COLO829 (cell line): ENCODE data around the gene AGFG2.
"Not testable (repeated sequence)": the region's sequence is repeated elsewhere in the genome, so short reads cannot be mapped to it uniquely, and the experiment has no call there.

Source experiments
- DNase-seq: peaks from one replicate; pipeline ENCODE4 v3.0.0; 2012; ENCODE audit warnings: low spot score

Gene AGFG2

GRCh38 chr7:100521076-100521475 lies 17.9 kb upstream of the AGFG2 start:
- DNase-seq = no peak

GRCh38 chr7:100521909-100522593 lies 17.0 kb upstream of the AGFG2 start:
- DNase-seq = not testable (repeated sequence)

DNA sequence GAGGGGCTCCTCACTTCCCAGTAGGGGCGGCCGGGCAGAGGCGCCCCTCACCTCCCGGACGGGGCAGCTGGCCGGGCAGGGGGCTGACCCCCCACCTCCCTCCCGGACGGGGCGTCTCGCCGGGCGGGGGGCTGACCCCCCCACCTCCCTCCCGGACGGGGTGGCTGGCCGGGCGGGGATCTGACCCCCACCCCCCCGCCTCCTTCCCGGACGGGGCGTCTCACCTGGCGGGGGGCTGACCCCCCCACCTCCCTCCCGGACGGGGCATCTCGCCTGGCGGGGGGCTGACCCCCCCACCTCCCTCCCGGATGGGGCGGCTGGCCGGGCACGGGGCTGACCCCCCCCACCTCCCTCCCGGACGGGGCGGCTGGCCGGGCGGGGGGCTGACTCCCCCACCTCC lies 15.8 kb upstream of the AGFG2 start:
- not testable (repeated sequence) for DNase-seq

DNA sequence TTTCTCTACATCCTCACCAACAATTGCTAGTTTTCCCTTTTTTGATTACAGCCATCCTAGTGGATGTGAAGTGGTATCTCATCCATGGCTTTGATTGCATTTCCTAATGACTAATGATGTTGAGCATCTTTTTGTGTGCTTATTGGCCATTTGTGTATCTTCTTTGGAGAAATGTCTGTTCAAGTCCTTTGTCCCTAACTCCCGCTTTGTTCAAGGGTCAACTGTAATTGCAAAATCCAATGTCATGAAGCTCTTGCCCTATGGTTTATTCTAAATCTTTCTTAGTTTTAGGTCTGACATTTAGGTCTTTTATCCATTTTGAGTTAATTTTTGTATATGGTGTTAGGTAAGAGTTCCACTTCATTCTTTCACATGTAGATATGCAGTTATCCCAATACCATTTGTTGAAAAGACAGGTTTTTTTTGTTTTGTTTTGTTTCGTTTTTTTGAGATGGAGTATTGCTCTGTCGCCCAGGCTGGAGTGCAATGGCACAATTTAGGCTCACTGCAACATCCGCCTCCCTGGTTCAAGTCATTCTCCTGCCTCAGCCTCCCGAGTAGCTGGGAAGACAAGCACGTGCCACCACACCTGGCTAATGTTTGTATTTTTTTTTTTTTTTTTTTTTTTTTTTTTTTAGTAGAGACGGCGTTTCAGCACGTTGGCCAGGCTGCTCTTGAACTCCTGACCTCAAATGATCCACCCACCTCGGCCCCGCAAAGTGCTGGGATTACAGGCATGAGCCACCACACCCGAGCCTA lies 10.7 kb upstream of the AGFG2 start:
- DNase-seq = not testable (repeated sequence)

DNA sequence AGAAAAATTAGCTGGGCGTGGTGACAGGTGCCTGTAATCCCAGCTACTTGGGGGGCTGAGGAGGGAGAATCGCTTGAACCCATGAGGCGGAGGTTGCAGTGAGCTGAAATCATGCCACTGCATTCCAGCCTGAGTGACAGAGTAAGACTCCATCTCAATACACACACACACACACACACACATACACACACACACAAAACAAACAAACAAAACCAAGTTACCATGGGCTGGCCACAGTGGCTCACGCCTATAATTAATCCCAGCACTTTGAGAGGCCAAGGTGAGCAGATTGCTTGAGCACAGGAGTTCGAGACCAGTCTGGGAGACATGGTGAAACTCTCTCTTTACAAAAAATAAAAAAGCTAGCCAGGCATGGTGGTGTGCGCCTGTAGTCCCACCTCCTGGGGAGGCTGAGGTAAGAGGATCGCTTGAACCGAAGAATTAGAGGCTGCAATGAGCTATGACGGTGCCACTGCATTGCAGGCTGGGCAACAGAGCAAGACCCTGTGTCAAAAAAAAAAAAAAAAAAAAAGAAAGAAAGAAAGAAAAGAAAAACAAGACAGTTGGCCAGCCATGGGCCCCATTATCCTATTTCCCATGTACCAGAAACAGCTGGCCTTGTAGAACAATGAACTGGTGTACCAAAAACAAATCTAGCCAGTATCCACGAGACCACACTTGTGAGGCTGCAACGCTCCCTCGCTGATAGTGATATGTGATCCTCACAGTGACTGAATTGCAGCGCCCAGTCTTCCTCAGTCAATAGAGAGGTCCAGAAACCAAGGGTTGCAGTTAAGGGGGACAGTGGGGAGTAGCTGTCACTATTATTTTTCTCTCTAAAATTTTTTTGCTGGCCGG lies 6.6 kb upstream of the AGFG2 start:
- no peak for DNase-seq

DNA sequence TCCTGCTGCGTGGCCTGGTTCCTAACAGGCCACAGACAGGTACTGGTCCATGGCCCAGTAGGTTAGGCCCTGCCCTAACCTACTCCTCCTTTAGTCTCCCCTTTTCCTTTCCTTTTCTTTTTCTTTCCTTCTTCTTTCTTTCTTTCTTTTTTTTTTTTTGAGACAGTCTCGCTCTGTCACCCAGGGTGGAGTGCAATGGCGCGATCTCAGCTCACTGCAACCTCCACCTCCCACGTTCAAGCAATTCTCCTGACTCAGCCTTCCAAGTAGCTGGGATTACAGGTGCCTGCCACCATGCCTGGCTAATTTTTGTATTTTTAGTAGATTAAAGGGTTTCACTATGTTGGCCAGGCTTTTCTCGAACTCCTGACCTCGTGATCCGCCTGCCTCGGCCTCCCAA lies 3.0 kb upstream of the AGFG2 start:
- DNase-seq = not testable (repeated sequence)

DNA sequence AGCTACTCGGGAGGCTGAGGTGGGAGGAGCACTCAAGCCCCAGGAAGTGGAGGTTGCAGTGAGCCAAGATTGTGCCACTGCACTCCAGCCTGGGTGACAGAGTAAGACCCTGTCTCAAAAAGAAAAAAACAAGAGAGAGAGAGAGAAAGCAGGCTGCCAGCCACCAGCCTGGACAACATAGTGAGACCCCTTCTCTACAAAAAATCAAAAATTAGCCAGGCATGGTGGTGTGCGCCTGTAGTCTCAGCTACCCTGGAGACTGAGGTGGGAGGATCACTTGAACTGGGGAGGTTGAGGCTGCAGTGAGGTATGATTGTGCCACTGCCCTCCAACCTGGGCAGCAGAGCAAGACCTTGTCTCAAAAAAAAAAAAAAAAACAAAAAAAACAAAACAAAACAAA lies 2.3 kb upstream of the AGFG2 start:
- DNase-seq = not testable (repeated sequence)

- no peak for DNase-seq
These were observed 702 bp upstream of the AGFG2 start for GRCh38 chr7:100538348-100538653.

- no peak for DNase-seq
These were observed 518 bp downstream of the AGFG2 start for GRCh38 chr7:100539436-100540006.

DNA sequence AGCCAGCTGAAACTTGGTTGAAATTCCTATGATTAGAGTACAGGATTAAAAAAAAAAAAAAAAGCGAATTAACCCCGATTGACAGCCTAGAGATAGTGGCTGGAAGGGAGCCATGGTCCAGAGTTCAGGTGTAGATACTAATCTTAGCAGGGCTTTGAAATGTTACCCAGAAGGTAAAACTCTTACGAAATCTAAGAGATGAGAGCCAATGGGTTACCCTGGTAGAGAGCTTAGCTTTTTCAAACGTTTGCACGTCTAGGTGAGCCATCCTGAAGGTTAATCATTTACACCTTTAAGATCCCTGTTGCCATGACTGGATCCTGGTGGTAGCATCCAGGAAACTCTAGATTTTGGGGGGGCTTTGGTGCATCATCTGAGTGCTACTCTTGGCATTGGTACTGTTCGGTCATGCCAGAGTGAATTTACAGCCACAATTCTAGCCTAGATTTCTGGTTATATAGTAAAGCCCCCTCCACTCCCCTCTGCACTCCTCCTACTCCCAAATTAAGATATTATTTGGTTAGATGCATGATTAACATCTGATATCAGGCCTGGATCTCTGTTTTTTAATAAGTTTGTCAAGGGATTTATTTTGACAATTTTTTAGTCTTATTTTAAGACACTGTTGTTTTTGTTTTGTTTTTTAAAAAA lies 1.2 kb downstream of the AGFG2 start:
- no peak for DNase-seq

GRCh38 chr7:100541309-100541708 lies 2.3 kb downstream of the AGFG2 start:
- not testable (repeated sequence) for DNase-seq

GRCh38 chr7:100543586-100543985 lies 4.6 kb downstream of the AGFG2 start:
- no peak for DNase-seq

DNA sequence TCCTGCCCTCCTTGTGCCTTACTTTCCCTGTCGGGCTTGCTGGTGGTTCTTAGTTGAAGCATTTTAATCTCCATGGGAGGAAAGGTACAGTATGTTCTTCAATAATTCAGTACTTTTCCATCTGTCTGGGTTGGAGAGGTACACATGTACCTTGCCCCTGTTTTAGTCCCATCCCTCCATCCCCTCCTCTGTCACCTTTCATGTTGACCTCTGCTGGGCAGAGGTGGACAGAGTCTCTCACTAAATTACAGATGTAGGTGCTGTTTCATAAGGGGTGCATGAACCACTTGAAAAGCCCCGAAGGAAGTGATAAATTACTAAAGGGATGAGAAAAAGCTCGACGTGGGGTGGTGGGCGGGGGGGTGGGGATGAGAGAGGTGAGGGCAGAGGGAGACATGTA lies 5.4 kb downstream of the AGFG2 start:
- no peak for DNase-seq

- DNase-seq = no peak
These were observed 6.0 kb downstream of the AGFG2 start for GRCh38 chr7:100544967-100545359.

- peak; percentile 73 for DNase-seq
These were observed 6.5 kb downstream of the AGFG2 start for GRCh38 chr7:100545360-100546128.

DNA sequence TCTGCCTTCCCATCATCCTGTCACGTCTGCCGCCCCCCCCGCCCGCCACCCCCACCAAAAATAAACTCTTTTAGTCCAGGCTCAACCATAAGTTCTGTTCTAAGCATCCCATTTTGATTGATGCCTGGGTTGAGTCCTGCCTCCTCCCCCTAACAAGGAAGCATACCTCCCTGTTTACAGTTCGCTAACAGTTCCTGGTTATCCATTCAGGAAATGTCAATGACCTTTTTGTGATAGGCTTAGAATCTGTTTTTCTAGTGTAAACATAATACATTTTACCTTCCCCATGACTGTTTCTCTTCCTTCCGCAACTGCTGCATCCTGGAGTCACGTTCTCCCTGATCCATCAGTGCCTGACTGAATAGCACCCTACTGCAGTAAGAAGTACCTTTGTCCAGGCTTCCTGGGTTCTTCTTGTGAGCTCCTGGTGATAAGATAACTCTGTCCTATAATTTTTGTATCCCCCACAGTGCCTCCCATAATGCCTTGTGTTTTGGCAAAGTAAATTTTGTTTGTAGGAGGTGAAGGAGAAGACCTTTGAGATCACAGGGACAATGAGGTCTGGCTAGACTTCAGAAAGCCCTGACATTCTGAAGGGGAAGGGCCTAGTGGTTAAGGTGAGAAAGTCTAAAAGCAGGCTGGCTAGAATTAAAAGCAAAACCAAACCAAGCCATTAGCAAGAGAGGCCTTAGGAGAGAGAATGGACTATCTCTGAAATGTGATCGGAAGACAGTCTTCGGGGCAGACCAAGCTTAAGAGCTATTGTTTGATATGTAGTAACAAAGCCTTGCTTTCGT lies 7.3 kb downstream of the AGFG2 start:
- DNase-seq = no peak

- no peak for DNase-seq
These were observed 8.2 kb downstream of the AGFG2 start for GRCh38 chr7:100546926-100547800.

DNA sequence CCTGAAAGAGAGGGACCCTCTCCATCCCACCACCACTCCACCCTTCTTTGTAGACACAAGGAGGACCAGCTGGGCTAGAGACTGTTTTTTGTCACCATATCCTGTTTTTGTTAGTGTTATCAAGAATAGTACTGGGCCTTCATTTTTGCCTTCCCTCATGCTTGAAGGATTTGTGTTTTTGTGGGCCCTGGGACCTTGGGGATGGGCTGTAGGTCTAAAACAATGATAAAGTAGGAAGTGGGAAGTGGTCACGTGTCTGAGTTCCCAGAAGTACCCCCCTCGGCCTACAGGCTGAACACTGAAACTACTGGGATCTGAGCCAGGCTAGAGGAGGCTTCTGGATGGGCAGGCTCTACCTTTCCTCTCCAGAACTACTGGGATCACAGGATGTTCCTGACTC lies 8.9 kb downstream of the AGFG2 start:
- no peak for DNase-seq

DNA sequence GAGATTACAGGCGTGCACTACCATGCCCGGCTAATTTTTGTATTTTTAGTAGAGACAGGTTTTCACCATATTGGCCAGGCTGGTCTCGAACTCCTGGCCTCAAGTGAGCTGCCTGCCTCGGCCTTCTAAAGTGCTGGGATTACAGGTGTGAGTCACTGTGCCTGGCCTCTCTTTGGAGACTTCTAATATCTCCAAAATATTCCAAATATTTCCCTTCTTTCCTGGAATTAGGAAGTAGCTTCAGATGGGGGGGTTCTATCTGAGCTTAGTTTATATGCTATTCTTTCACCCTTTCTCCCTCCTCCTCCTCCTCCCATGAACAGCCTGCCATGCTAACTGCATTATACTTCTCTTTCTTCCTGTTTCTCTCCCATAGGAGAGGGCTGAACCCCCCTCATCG lies 9.4 kb downstream of the AGFG2 start:
- not testable (repeated sequence) for DNase-seq
